ENCODE data around the gene FGFR3. TPM values are rescaled to one million over a fixed set of nuclear protein-coding genes. Genes with fewer than 3 reads are reported as not detected.

Gene FGFR3
- total and polyA plus RNA-seq, 5 experiments from 2014 or later, result 0.19 TPM; not detected in 4

GRCh38 chr4:1815096-1815996 is 22.3 kb downstream of the FGFR3 start:
- DNase-seq (no peak), ATAC-seq (no peak)
- H3K9me3 Mint-ChIP-seq, result no peaks in the 10 kb centered on the region
- H3K27me3 Mint-ChIP-seq, result no peaks in the 10 kb centered on the region
- peaks cover 0 to 68% (median 16%) of the 10 kb centered on the region in 3 donors for H3K36me3 Mint-ChIP-seq
- peaks cover 0 to 2% (median 0%) of the 10 kb centered on the region in 4 donors for H3K4me1 Mint-ChIP-seq
- no peak overlapping the region for H3K27ac Mint-ChIP-seq
- POLR2A ChIA-PET, result no interaction called here
- no peak overlapping the region for H3K4me3 Mint-ChIP-seq

GRCh38 chr4:1815997-1816860 is 23.1 kb downstream of the FGFR3 start:
- DNase-seq, result no peak
- peaks cover 0 to 69% (median 16%) of the 10 kb centered on the region in 3 donors for H3K36me3 Mint-ChIP-seq
- ATAC-seq, result no peak
- peaks cover 0 to 2% (median 0%) of the 10 kb centered on the region in 4 donors for H3K4me1 Mint-ChIP-seq
- H3K27me3 Mint-ChIP-seq, result no peaks in the 10 kb centered on the region
- POLR2A ChIA-PET, result no interaction called here
- no peaks in the 10 kb centered on the region for H3K9me3 Mint-ChIP-seq
- H3K27ac Mint-ChIP-seq, result peak overlapping the region in 1 of 10 donors; percentile 35
- no peak overlapping the region for H3K4me3 Mint-ChIP-seq

GRCh38 chr4:1819284-1819683 is 26.2 kb downstream of the FGFR3 start:
- no peak overlapping the region for H3K4me3 Mint-ChIP-seq
- no peak for ATAC-seq
- no peaks in the 10 kb centered on the region for H3K9me3 Mint-ChIP-seq

GRCh38 chr4:1819816-1820215 is 26.7 kb downstream of the FGFR3 start:
- Mint-ChIP-seq H3K9me3 (no peaks in the 10 kb centered on the region), H3K4me1 (peaks cover 0 to 2% (median 0%) of the 10 kb centered on the region in 4 donors), H3K27ac (peak overlapping the region in 2 of 10 donors; percentile 53 to 64), H3K4me3 (no peak overlapping the region), H3K36me3 (peaks cover 0 to 76% (median 19%) of the 10 kb centered on the region in 3 donors), H3K27me3 (no peaks in the 10 kb centered on the region)
- ATAC-seq (no peak), DNase-seq (no peak)
- POLR2A ChIA-PET, result no interaction called here

More at GRCh38 chr4:1819284-1819683, 26.2 kb downstream of the FGFR3 start:
- Mint-ChIP-seq H3K27ac (peak overlapping the region in 3 of 10 donors; percentile 9 to 83 (median 76)), H3K4me1 (peaks cover 0 to under 1% (median 0%) of the 10 kb centered on the region in 4 donors), H3K36me3 (peaks cover 0 to 76% (median 18%) of the 10 kb centered on the region in 3 donors), H3K27me3 (no peaks in the 10 kb centered on the region)
- no peak for DNase-seq
- POLR2A ChIA-PET, result no interaction called here

- Mint-ChIP-seq H3K36me3 (peaks cover 0 to 79% (median 22%) of the 10 kb centered on the region in 3 donors), H3K27me3 (no peaks in the 10 kb centered on the region), H3K4me3 (no peak overlapping the region), H3K4me1 (peaks cover 0 to 2% (median 0%) of the 10 kb centered on the region in 4 donors), H3K27ac (peak overlapping the region in 3 of 10 donors; percentile 19 to 63 (median 40)), H3K9me3 (no peaks in the 10 kb centered on the region)
- DNase-seq, result no peak
- POLR2A ChIA-PET, result no interaction called here
- ATAC-seq, result no peak
Measured at GRCh38 chr4:1821679-1822567, 28.8 kb downstream of the FGFR3 start.

- Mint-ChIP-seq H3K27me3 (no peaks in the 10 kb centered on the region), H3K27ac (no peak overlapping the region), H3K36me3 (peaks cover 0 to 73% (median 19%) of the 10 kb centered on the region in 3 donors), H3K4me3 (peak overlapping the region in 1 of 10 donors; percentile 20), H3K4me1 (peaks cover 0 to 2% (median 0%) of the 10 kb centered on the region in 4 donors), H3K9me3 (no peaks in the 10 kb centered on the region)
- POLR2A ChIA-PET, result no interaction called here
- DNase-seq (no peak), ATAC-seq (no peak)
Measured at GRCh38 chr4:1822568-1823544, 29.8 kb downstream of the FGFR3 start.

- Mint-ChIP-seq H3K4me1 (peaks cover 0 to 2% (median 0%) of the 10 kb centered on the region in 4 donors), H3K9me3 (no peaks in the 10 kb centered on the region), H3K4me3 (no peak overlapping the region), H3K27me3 (no peaks in the 10 kb centered on the region), H3K27ac (peak overlapping the region in 1 of 10 donors; percentile 14), H3K36me3 (peaks cover 0 to 66% (median 17%) of the 10 kb centered on the region in 3 donors)
- POLR2A ChIA-PET, result no interaction called here
- no peak for DNase-seq
- no peak for ATAC-seq
Measured at GRCh38 chr4:1823545-1823932, 30.4 kb downstream of the FGFR3 start.

GRCh38 chr4:1824746-1825145 is 31.7 kb downstream of the FGFR3 start:
- DNase-seq (no peak), ATAC-seq (no peak)
- H3K4me1 Mint-ChIP-seq, result peaks cover 0 to 4% (median 1%) of the 10 kb centered on the region in 4 donors
- H3K36me3 Mint-ChIP-seq, result peaks cover 1 to 59% (median 16%) of the 10 kb centered on the region in 3 donors
- POLR2A ChIA-PET, result no interaction called here
- H3K27ac Mint-ChIP-seq, result no peak overlapping the region
- H3K27me3 Mint-ChIP-seq, result no peaks in the 10 kb centered on the region
- no peak overlapping the region for H3K4me3 Mint-ChIP-seq
- no peaks in the 10 kb centered on the region for H3K9me3 Mint-ChIP-seq

- POLR2A ChIA-PET, result interaction anchor here (0.5 kb wide), 1 partner anchor 800 kb away, joined by 3 read pairs; no protein-coding TSS in a partner anchor
- Mint-ChIP-seq H3K27ac (no peak overlapping the region), H3K4me1 (peaks cover 0 to 6% (median 2%) of the 10 kb centered on the region in 4 donors), H3K9me3 (no peaks in the 10 kb centered on the region), H3K27me3 (no peaks in the 10 kb centered on the region), H3K4me3 (no peak overlapping the region), H3K36me3 (peaks cover 4 to 59% (median 17%) of the 10 kb centered on the region in 3 donors)
- DNase-seq (no peak), ATAC-seq (no peak)
Measured at GRCh38 chr4:1825326-1825725, 32.2 kb downstream of the FGFR3 start.

- H3K27ac Mint-ChIP-seq, result peak overlapping the region in 2 of 10 donors; percentile 9 to 78
- ATAC-seq, result no peak
- peaks cover 4 to 69% (median 19%) of the 10 kb centered on the region in 3 donors for H3K36me3 Mint-ChIP-seq
- no peaks in the 10 kb centered on the region for H3K27me3 Mint-ChIP-seq
- H3K4me3 Mint-ChIP-seq, result no peak overlapping the region
- POLR2A ChIA-PET, result no interaction called here
- no peak for DNase-seq
- H3K9me3 Mint-ChIP-seq, result no peaks in the 10 kb centered on the region
- H3K4me1 Mint-ChIP-seq, result peaks cover 0 to 9% (median 2%) of the 10 kb centered on the region in 4 donors
Measured at GRCh38 chr4:1826531-1827350, 33.6 kb downstream of the FGFR3 start.

All from naive thymus-derived CD8-positive, alpha-beta T cell (primary cell).